GF-D8 (cell line): Measurements from ENCODE around the gene NTN1.

ENCODE experiments used
- DNase-seq: peaks from one replicate; lab custom pipeline; 2025; lab: John Stamatoyannopoulos, UW

NTN1 gene

DNA sequence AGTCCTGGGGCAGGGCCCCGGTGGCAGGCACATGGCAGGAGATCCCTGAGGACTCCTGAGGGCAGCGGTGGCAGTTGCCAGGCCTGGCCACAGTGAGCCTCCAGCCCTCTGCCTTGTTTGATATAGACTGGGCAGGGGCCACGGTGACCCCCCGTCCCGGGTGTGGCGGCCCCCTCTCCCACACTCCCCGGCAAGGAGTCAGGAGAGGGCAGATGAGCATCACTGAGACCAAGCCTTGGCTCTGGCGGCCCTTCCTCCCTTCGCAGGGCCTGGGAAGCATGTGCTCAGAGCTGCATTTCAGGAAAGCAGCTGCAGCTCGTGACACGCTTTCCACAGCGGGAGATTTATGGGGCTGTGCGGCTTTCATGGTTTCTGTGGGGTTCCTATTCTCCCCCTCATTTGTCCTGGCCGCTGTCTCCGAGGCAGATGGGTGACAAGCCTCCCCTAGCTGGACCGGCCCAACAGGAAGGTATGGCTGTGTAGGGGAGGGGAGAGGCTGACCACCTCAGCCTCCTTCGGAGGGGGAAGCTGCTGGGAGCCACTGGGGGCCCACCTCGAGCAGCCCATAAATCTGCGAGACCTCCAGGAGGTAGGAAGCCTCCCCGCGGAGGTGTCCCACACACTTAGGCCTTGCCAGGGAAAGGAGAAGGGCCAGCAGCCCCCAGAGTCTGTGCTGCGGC, 211.4 kb downstream of the NTN1 start:
- DNase-seq: peak; percentile 1

DNA sequence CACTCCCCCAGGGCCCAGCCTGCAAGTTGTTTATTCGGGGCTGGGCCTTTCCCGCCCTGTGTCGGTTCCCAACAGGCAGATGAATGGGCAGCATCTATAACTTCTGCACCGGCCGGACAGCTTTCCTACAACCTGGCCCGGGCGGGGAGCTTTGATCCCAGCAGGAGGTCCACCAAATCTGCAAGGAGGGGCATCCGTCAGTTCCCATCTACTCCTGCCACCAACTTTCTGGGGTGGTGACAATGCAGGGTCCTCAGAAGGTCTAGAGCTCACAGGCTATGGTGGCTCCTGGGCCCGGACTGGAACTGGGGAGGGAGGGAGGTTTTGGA, 211.9 kb downstream of the NTN1 start:
- no peak for DNase-seq

DNA sequence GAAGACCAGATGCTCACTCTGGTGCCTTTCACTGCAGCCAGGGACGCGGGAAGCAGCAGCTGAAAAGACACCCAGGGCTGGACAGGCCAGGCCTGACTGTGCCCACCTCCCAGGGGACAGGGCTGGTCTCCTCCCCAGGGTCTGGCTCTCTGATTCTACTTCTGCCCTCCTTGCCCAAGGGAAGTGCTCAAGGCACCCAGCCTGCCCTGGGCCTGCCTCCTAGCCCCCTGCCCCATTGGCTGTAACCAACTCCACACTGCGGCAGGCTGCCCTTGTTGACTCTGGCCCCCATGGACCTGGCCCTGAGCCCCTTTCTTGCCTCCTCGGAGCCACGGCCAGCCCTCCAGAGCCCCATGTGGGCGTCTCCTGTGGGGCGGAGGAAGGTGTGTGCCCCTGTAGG, 212.5 kb downstream of the NTN1 start:
- no peak for DNase-seq

DNA sequence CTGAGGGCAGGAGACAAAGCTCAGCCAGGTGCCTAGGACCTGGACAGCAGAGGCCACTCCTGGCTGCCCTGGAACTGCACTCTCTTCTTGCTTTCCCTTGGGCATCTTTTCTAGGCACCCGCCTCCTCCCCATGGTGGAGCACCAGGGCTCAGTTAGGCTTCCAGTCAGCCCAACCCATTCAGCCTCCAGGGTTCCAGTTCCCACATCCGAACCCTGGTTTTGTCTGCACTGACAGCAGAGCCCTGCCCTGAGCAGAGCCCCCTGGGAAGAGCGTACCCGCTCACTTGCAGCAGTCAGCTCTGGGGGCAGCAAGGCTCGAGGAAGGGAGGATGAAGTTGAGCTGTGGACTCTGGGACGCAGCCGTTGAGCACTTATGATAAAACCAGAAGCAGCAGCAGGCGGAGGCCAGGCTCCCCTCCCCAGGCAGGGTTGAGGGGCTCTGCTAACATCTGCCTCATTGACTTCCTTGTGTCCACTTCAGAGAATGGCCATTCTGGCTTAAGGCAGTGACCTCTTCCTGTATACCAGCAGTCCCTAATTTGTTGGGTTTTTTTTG, 213.2 kb downstream of the NTN1 start:
- DNase-seq: no peak

DNA sequence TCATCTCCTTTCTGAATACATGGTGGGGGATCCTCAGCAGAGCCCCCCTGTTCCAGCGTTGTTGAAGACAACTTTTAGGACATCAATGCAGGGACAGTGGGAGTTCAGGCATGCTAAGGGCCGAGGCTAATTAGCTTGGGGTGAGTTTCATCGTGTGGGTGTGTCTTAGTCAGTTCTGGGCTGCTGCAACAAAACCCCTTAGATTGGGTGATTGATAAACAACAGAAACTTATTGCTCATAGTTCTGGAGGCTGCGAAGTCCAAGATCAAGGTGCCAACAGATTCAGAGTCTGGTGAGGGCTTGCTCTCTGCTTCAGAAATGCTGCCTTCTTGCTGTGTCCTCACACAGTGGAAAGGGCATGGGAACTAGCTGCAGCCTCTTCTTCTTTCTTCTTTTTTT, 214.0 kb downstream of the NTN1 start:
- no peak for DNase-seq

DNA sequence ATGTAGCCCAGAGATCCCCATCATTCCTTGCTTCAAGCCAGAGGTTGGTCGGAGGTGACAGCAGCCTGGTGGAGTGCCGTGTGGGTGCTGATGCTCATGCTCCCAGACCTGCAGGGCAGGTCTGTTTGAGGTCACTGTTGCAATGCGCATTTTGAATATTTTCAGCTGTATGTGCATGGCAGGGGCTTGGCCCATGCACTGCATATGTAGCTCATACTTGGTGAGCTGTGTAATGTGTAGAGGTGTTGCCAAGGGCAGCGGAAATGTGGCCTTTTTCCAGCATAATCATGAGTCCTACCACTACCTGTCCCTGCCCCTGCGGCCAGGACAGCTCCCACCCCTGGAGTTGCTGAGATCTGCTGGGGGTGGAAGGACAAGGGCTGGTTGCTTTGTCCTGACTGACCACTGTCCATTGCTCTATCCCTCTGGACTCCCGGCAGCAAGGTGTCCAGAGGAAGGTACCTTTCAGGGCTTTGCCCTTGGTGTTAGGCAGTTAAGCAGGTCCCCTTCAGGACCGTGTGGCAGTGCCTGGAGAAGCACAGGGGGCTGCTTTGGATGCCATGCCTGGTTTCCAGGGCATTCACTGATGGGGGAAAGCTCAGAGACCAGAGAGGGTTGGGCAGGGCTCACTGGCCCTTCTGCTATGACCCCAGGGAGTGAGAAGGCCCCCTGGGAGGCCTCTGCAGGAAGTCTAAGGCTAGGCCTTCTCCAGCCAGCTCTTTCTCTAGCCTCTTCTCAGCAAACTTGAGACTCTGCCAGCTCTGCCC, 215.2 kb downstream of the NTN1 start:
- DNase-seq: no peak

DNA sequence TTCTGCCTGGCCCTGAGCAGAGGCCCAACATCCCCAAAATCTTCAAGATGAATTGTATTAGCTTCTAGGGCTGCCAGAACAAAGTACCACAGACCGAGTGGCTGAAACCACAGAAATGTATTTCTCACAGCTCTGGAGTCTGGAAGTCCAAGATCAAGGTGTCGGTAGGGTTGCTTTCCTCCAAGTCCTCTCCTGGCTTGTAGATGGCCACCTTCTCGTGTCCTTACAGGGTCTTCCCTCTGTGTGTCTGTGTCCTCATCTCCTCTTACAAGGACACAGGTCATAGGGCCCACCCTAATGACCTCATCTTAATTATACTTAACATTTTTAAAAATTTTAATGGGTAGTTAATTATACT, 215.7 kb downstream of the NTN1 start:
- no peak for DNase-seq

DNA sequence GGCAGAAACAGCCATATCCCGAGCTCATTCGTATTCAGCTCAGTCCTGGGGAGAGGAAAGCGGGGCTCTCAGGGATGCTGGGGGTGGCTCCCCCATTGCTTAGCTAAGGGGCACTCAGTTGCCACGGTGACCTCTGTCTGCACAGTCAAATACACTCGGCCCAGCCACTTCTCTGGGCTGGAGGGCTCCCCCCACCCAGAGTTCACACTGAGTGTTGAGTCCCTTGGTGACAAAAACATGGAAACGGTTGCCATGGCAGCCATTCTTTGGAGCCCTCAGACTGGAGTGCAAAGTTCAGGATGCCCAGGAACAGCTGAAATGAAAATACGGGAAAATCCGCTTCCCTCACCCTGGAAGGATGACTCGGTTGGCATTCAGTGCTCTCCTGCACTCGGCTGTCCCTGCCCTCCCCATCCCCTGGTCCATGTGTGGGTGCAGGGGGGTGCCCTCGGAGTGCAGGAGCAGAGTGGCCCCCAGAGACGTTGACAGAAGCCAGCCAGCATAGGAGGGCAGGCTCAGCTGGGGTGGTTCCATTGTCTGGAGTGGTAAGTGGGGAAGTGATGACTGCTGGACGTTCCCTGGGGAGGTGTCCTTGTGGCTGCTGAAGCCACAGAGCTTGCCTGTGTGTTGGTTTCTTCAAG, 216.5 kb downstream of the NTN1 start:
- DNase-seq: no peak

DNA sequence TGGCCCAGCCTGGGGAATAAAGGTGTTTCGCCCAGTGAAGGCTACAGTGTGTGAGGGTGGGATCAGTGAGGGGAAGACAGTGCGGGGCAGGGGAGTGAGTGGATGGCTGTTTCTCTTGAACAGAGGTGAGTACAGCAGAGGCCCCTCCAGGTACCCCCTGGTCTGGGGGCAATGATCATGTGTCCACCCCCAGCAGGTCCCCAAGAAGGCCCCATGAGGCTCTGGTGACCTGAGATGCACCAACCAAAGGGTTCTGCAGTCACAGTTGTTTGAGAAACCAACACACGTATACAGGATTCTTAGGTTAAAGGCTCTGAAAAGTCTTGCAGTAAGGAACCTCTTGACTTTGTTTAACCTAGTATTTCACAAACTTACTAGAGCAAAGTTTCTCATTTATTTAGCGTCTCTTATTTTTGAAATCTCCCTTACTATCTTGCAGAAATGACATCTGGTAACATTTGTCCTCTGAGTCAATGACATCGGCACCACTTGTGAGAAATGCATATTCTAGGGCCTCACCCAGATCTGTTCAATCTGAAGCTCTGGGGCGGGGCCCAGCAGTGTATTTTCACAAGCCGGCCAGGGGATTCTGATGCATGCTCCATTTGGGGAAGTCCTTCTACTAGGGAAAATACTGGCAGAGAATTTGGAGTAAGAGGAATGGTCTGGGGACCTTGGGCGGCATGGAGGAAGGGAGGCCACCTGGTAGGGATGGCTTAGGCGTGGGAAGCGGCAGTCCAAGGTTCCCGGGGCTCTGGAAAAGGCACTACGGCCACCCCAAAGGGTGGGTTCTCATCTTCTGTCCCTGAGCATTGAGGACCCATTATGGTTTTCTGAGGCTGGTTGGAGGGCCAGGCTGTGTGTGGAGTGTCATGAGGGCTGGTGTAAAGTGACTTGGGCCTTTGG, 217.3 kb downstream of the NTN1 start:
- DNase-seq: no peak

DNA sequence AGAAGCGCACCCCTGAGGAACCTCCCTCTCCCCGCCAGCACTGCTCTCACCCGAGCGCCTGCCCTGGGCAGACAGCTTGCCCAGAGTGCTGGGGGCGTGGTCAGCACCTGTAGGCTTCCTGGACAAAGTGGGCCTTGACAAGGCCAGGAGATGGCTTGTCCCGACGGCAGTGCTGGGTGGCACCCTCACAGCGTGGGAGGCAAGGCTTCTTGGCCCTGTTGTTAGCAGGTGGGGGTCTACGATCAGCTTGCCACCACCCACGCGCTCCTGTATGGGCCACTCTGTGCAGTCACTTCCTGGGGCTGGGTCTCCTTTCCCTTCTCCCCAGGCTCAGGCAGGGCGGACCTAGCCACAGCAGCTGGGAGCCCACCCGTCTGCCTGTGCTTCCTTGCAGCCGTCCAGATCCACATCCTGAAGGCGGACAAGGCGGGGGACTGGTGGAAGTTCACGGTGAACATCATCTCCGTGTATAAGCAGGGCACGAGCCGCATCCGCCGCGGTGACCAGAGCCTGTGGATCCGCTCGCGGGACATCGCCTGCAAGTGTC, 218.0 kb downstream of the NTN1 start:
- no peak for DNase-seq

DNA sequence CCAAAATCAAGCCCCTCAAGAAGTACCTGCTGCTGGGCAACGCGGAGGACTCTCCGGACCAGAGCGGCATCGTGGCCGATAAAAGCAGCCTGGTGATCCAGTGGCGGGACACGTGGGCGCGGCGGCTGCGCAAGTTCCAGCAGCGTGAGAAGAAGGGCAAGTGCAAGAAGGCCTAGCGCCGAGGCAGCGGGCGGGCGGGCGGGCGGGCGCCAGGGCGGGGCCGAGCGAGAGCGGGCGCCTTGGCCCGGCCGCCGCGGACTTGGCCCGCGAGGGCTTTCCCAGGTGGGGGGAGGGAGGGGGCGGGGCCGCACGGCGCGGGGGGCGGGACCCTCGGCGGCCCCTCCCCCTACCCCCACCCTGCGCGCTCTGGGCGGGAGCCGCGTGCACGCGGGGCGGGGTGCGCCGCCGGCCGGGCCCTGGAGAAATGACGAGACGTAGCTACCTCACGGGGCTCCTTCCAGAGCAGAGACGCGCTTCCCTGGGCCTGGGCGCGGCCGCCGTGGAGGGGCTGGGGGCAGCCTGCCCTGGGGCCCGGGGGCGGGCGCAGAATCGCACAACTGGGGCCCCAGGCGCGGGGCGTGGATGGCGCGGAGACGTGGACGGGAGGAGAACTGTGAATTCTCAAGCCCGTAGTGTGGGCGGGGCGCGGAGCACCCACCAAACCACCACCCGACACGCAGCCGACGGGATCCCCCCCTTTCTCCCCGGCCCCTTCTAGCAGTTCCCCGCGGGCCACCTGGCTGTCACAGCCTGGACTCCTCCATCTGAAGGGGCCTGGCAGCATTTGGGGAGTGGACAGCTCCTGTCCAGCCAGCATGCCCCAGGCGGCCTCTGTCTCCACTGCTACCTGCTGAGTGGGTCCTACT, 218.7 kb downstream of the NTN1 start:
- no peak for DNase-seq

DNA sequence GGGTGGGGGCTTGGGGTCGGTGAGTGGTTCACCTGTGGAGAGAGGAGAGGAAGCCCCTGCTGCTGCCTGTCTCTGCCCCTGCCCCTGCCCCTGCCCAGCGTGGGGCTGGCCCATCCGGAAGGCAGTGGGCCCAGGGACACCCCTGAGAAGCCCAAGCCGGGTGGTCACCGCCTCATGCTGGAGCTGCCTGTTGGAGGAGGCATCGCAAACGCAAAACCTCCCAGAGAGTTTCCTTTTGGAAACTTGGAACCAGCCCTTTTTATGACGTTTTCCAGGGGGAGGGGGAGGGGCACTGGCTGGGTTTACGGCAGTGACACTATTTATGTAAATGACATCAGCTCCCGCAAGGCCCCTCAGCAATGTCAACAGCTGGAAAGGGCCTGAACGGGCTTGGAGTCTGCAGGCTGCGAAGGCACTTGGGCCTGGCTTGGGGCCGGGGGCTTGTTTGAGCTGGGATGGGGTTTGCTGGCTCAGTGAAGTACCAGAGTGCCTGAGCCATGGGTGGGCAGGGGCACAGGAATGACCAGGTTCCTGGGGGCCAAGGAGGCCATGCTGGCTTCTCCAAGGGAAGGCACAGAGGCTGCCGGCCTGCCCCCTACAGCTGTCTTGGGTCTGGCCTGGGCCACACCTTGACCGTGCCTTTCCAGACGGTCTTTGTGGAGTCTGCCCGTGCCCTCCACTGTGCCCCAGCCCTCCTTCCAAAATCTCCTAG, 219.5 kb downstream of the NTN1 start:
- DNase-seq: no peak

DNA sequence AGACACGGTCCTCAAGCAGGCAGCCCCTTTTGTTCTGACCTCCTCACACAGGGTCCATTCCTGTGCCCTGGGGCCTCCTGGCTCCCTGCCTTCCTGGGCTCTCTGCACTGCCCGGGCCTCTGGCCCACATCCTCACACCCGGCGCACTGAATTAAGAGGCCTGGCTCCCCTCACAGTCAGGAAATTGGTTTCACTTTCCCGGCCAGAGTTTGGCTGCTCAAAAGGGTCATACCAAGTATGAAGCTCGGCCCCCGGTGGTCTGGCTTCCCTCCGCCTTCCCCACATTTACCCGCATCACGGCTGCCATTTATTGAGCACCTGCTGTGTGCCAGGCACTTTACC, 220.0 kb downstream of the NTN1 start:
- no peak for DNase-seq

DNA sequence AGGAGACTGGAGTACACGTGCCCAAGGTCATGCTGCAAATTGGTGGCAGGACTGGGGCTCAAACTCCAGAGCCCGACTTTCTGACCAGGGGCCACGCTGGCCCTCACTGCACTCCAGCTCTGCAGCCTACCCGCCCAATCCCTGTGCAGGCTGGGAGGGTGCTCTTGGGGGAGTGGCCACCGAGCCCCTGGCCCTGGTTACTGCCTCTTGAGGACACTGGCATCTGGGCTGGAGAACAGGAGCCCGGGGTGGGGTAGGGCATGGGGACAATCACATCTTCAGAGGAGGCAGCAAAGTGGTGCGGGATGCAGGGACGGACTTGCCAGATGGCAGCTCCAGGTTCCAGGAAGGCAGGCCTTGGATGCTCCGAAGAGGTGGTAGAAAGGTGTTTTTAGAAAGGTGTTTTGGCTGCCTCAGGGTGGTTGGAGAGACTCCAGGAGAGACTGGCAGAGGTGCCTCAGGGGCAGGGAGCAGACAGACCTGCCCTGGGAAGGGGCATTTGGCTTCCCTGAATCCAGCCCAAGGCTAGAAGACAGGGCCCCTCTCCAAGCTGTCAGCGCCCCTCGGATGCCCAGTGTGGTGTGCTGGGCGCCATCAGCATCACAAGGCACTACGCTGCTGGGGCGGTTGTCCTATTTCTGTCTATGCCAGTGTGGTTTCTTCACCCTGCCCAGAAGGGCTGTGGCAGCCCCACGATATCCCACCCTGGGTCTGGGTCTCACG, 220.6 kb downstream of the NTN1 start:
- DNase-seq: no peak

DNA sequence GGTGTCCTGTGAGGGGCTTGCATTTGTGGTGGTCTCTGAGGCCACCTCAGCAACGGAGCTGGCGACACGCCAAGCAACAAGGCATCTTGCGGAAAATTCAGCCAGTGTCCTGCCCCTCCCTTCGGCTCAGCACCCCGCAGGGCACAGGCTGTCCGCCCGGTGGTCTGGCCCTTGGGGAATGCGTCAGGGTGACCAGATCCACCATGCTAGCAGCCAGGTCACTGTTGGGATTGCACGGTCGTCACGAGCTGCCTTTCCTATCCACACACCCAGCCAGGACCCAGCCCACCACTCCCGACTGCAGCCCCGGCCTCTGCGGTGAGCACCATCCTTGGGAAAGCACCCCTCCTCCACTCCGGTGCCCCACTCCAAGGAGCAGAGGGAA, 221.2 kb downstream of the NTN1 start:
- DNase-seq: no peak

DNA sequence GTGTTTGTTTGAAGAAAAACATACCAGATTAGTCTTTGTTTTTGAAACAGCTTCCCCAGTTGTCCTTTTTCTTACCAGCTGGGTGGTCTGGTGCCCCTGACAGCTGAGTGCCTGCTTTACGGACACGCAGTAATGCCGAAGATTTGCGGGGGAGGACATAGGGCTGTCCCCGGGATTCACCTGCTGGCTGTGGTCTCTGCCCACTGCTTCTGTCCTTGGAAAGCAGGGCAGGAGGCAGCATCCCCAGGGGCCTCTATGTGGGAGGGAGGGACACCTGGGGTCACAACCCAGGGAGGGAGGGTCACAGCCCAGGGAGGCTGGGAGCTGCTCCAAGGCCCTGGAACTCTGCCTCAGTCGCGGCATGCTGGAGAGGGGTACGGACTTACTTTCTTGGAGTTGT, 221.7 kb downstream of the NTN1 start:
- no peak for DNase-seq

DNA sequence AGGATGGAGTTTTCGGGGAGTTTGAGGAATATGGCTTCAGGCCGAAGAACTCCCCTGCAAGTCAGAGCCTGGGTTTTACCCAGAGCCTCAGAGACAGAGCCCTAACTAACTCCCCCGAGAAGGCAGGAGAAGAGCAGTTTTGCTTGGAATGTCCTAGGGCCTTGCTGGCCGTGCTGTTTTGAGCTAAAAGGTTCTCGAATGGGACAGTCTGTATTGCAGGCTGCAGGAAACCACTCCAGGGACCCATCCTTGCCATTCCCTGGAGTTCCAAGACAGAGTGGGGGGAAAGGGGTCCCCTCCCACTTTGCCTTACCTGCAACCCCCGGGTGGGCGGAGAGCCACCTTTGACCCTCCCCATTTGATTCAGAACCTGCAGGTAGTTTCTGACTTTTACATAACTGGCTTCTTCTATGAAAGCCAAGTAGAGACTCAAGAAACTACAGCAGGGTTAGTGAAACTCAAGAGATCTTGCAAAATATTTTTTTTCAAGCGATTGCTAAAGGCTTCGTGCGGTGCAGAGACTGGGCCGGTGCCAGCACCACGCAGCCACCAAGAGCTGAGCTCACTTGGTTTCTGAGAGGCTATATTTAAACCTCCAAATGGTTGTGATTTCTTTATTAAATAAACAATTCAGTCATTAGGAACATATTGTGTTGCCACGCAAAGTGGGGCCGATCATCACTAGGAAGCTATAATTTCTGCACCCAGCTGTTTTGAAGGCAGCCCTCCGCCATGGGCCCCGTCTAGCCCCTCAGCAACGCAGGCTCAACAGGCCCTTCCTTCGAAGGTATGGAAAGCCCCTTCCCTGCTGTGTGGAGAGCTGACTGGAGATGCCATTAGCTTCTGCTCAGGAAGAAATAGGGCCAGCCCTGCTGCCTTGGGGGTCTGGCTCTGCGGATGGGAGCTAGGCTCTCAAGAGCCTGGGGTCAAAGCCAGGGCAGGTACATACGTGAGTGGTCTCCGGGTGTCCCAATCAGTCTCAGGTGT, 223.0 kb downstream of the NTN1 start:
- no peak for DNase-seq

DNA sequence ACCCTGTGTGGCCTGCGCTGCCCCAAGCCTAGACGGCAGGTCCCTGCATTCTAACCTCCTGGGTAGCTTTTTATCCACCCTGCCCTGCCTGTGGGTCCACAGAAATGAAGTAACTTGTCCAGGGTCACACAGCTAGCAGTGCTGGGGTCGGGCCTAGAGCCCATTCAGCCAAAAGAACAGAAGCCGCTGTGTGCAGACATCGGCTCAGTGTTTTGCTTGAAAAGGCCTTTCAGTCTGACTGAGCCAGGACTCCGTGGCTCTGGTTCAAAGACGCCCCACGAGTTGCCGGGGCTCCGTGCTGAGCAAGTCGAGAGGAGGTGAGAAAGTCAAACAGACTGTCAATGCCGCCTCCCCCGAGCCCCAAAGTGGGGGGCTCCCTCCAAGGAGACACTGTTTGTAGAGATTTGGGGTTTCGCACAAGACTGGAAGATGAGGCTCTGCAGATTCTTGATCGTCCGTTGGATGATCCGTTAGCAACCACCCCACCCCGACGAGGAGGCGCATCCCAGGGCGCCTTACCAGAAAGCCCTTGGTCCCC, 226.2 kb downstream of the NTN1 start:
- no peak for DNase-seq
